Immature natural killer cell (primary cell): Measurements from ENCODE around the gene MACROD2. TPM values are rescaled to one million over a fixed set of nuclear protein-coding genes. Genes with fewer than 3 reads are reported as not detected.

Experiments
- DNase-seq, 3 donors: peaks; one replicate each; pipeline ENCODE4 v3.0.0; 2022; ENCODE audit warnings: mixed read lengths in 1 of 3
- H3K27ac Mint-ChIP-seq, 6 donors: one replicate each; pipeline ENCODE4 v1.8.0; 2020; ENCODE audit warnings: mixed read lengths in 6 of 6, mild to moderate bottlenecking in 5 of 6, inconsistent platforms in 4 of 6, moderate library complexity in 3 of 6
- H3K27me3 Mint-ChIP-seq, 3 donors: one replicate each; pipeline ENCODE4 v1.8.0; 2020 to 2021; ENCODE audit warnings: low read depth in 3 of 3, mild to moderate bottlenecking in 3 of 3, mixed read lengths in 3 of 3, moderate library complexity in 3 of 3, inconsistent platforms in 1 of 3
- H3K36me3 Mint-ChIP-seq, 3 donors: one replicate each; pipeline ENCODE4 v1.8.0; 2020; ENCODE audit warnings: mixed read lengths in 3 of 3, inconsistent platforms in 2 of 3, mild to moderate bottlenecking in 2 of 3
- H3K4me1 Mint-ChIP-seq, 2 donors: one replicate each; pipeline ENCODE4 v1.8.0; 2020; ENCODE audit warnings: inconsistent platforms in 2 of 2, mild to moderate bottlenecking in 2 of 2, mixed read lengths in 2 of 2, moderate library complexity in 1 of 2
- H3K4me3 Mint-ChIP-seq, 5 donors: one replicate each; pipeline ENCODE4 v1.8.0; 2020; ENCODE audit warnings: mild to moderate bottlenecking in 5 of 5, mixed read lengths in 5 of 5, inconsistent platforms in 3 of 5, moderate library complexity in 3 of 5
- H3K9me3 Mint-ChIP-seq, 6 donors: one replicate each; pipeline ENCODE4 v1.8.0; 2020; ENCODE audit warnings: mild to moderate bottlenecking in 6 of 6, mixed read lengths in 6 of 6, inconsistent platforms in 4 of 6, moderate library complexity in 3 of 6
- polyA plus RNA-seq, 3 donors: library from polyadenylated mRNA; unstranded; fragments of 300-500 nt; fragmentation: Illumina TruSeq; gene quantifications; one replicate each; pipeline ENCODE4 v1.2.3, GENCODE V29; 2021

Gene MACROD2
- polyA plus RNA-seq, 3 donors from 2014 or later, result not detected

- peaks cover 0 to 2% (median 0%) of the 10 kb centered on the region in 3 donors for H3K27me3 Mint-ChIP-seq
- H3K27ac Mint-ChIP-seq, result no peak overlapping the region
- H3K4me3 Mint-ChIP-seq, result no peak overlapping the region
- no peak for DNase-seq
- H3K9me3 Mint-ChIP-seq, result peaks cover 0 to 9% (median 1%) of the 10 kb centered on the region in 6 donors
- H3K4me1 Mint-ChIP-seq, result no peaks in the 10 kb centered on the region
- no peaks in the 10 kb centered on the region for H3K36me3 Mint-ChIP-seq
Observed at GRCh38 chr20:15567219-15567618, 1571.9 kb downstream of the MACROD2 start.

GRCh38 chr20:15570156-15570555, 1574.8 kb downstream of the MACROD2 start:
- Mint-ChIP-seq H3K4me3 (no peak overlapping the region), H3K27ac (no peak overlapping the region), H3K9me3 (peaks cover 0 to 5% (median 3%) of the 10 kb centered on the region in 6 donors), H3K36me3 (no peaks in the 10 kb centered on the region), H3K4me1 (no peaks in the 10 kb centered on the region), H3K27me3 (peaks cover 0 to 2% (median 0%) of the 10 kb centered on the region in 3 donors)
- no peak for DNase-seq

GRCh38 chr20:15571056-15571455, 1575.7 kb downstream of the MACROD2 start:
- H3K27me3 Mint-ChIP-seq, result peaks cover 0 to 2% (median 0%) of the 10 kb centered on the region in 3 donors
- no peak for DNase-seq
- H3K4me3 Mint-ChIP-seq, result no peak overlapping the region
- H3K27ac Mint-ChIP-seq, result no peak overlapping the region
- H3K4me1 Mint-ChIP-seq, result no peaks in the 10 kb centered on the region
- H3K36me3 Mint-ChIP-seq, result no peaks in the 10 kb centered on the region
- H3K9me3 Mint-ChIP-seq, result peaks cover 0 to 7% (median 3%) of the 10 kb centered on the region in 6 donors

- Mint-ChIP-seq H3K27me3 (peaks cover 0 to 2% (median 1%) of the 10 kb centered on the region in 3 donors), H3K36me3 (no peaks in the 10 kb centered on the region), H3K9me3 (peaks cover 0 to 13% (median 3%) of the 10 kb centered on the region in 6 donors), H3K27ac (no peak overlapping the region), H3K4me3 (no peak overlapping the region), H3K4me1 (no peaks in the 10 kb centered on the region)
- DNase-seq, result no peak
Observed at GRCh38 chr20:15575255-15575654, 1579.9 kb downstream of the MACROD2 start.

GRCh38 chr20:15576411-15576810, 1581.1 kb downstream of the MACROD2 start:
- H3K4me3 Mint-ChIP-seq, result no peak overlapping the region
- H3K9me3 Mint-ChIP-seq, result peaks cover 0 to 13% (median 3%) of the 10 kb centered on the region in 6 donors
- H3K36me3 Mint-ChIP-seq, result no peaks in the 10 kb centered on the region
- H3K27ac Mint-ChIP-seq, result no peak overlapping the region
- no peak for DNase-seq
- no peaks in the 10 kb centered on the region for H3K4me1 Mint-ChIP-seq
- peaks cover 0 to 1% (median 0%) of the 10 kb centered on the region in 3 donors for H3K27me3 Mint-ChIP-seq

GRCh38 chr20:15578113-15578512, 1582.8 kb downstream of the MACROD2 start:
- no peak overlapping the region for H3K27ac Mint-ChIP-seq
- DNase-seq, result no peak
- no peak overlapping the region for H3K4me3 Mint-ChIP-seq
- no peaks in the 10 kb centered on the region for H3K4me1 Mint-ChIP-seq
- H3K9me3 Mint-ChIP-seq, result peaks cover 0 to 13% (median 3%) of the 10 kb centered on the region in 6 donors
- H3K27me3 Mint-ChIP-seq, result peaks cover 0 to 1% (median 0%) of the 10 kb centered on the region in 3 donors
- no peaks in the 10 kb centered on the region for H3K36me3 Mint-ChIP-seq

GRCh38 chr20:15579688-15580087, 1584.4 kb downstream of the MACROD2 start:
- DNase-seq, result no peak
- no peaks in the 10 kb centered on the region for H3K4me1 Mint-ChIP-seq
- no peak overlapping the region for H3K27ac Mint-ChIP-seq
- no peak overlapping the region for H3K4me3 Mint-ChIP-seq
- H3K27me3 Mint-ChIP-seq, result peaks cover 0 to 1% (median 0%) of the 10 kb centered on the region in 3 donors
- H3K9me3 Mint-ChIP-seq, result peaks cover 0 to 13% (median 2%) of the 10 kb centered on the region in 6 donors
- no peaks in the 10 kb centered on the region for H3K36me3 Mint-ChIP-seq

GRCh38 chr20:15582146-15582760, 1586.9 kb downstream of the MACROD2 start:
- no peak overlapping the region for H3K27ac Mint-ChIP-seq
- H3K4me1 Mint-ChIP-seq, result no peaks in the 10 kb centered on the region
- H3K9me3 Mint-ChIP-seq, result peaks cover 0 to 4% (median 2%) of the 10 kb centered on the region in 6 donors
- no peak for DNase-seq
- no peaks in the 10 kb centered on the region for H3K36me3 Mint-ChIP-seq
- H3K27me3 Mint-ChIP-seq, result peaks cover 0 to 3% (median 0%) of the 10 kb centered on the region in 3 donors
- H3K4me3 Mint-ChIP-seq, result no peak overlapping the region

- no peak overlapping the region for H3K4me3 Mint-ChIP-seq
- no peaks in the 10 kb centered on the region for H3K4me1 Mint-ChIP-seq
- no peak for DNase-seq
- peaks cover 0 to 1% (median 0%) of the 10 kb centered on the region in 3 donors for H3K27me3 Mint-ChIP-seq
- H3K27ac Mint-ChIP-seq, result no peak overlapping the region
- no peaks in the 10 kb centered on the region for H3K36me3 Mint-ChIP-seq
- H3K9me3 Mint-ChIP-seq, result peaks cover 0 to 8% (median 3%) of the 10 kb centered on the region in 6 donors
Observed at GRCh38 chr20:15584507-15584906, 1589.2 kb downstream of the MACROD2 start.

- no peak for DNase-seq
- Mint-ChIP-seq H3K27ac (no peak overlapping the region), H3K4me3 (no peak overlapping the region), H3K27me3 (no peaks in the 10 kb centered on the region), H3K4me1 (no peaks in the 10 kb centered on the region), H3K9me3 (peaks cover 0 to 14% (median 7%) of the 10 kb centered on the region in 6 donors), H3K36me3 (no peaks in the 10 kb centered on the region)
Observed at GRCh38 chr20:15593081-15593480, 1597.8 kb downstream of the MACROD2 start.

- Mint-ChIP-seq H3K36me3 (no peaks in the 10 kb centered on the region), H3K4me3 (no peak overlapping the region), H3K27me3 (peaks cover 0 to 2% (median 0%) of the 10 kb centered on the region in 3 donors), H3K4me1 (no peaks in the 10 kb centered on the region), H3K27ac (no peak overlapping the region), H3K9me3 (peaks cover 0 to 8% (median 5%) of the 10 kb centered on the region in 6 donors)
- no peak for DNase-seq
Observed at GRCh38 chr20:15594158-15594695, 1598.9 kb downstream of the MACROD2 start.

- Mint-ChIP-seq H3K4me1 (no peaks in the 10 kb centered on the region), H3K27me3 (peaks cover 0 to 2% (median 2%) of the 10 kb centered on the region in 3 donors), H3K27ac (no peak overlapping the region), H3K36me3 (no peaks in the 10 kb centered on the region), H3K4me3 (no peak overlapping the region), H3K9me3 (peaks cover 0 to 21% (median 3%) of the 10 kb centered on the region in 6 donors)
- no peak for DNase-seq
Observed at GRCh38 chr20:15596220-15596890, 1601.0 kb downstream of the MACROD2 start.

- Mint-ChIP-seq H3K27ac (no peak overlapping the region), H3K27me3 (peaks cover 0 to 2% (median 2%) of the 10 kb centered on the region in 3 donors), H3K36me3 (no peaks in the 10 kb centered on the region), H3K4me1 (no peaks in the 10 kb centered on the region), H3K9me3 (peaks cover 0 to 24% (median 3%) of the 10 kb centered on the region in 6 donors), H3K4me3 (no peak overlapping the region)
- DNase-seq, result no peak
Observed at GRCh38 chr20:15597306-15597705, 1602.0 kb downstream of the MACROD2 start.

GRCh38 chr20:15599961-15600360, 1604.6 kb downstream of the MACROD2 start:
- Mint-ChIP-seq H3K4me3 (no peak overlapping the region), H3K27ac (no peak overlapping the region), H3K36me3 (no peaks in the 10 kb centered on the region), H3K4me1 (no peaks in the 10 kb centered on the region), H3K27me3 (peaks cover 0 to 4% (median 2%) of the 10 kb centered on the region in 3 donors), H3K9me3 (peaks cover 0 to 31% (median 3%) of the 10 kb centered on the region in 6 donors)
- DNase-seq, result no peak
